HG03045 (cell line): ENCODE data around the gene TMEM151A.
"Not testable (repeated sequence)": the region's sequence is repeated elsewhere in the genome, so short reads cannot be mapped to it uniquely, and the experiment has no call there.

ENCODE experiments used
- ATAC-seq: cut with Tn5 transposase; IDR thresholded peaks from one replicate; pipeline ENCODE4 v1.9.1; 2021; ENCODE audit warnings: mild to moderate bottlenecking, moderate library complexity; ENCODE audit not compliant: unreplicated experiment

The TMEM151A gene

DNA sequence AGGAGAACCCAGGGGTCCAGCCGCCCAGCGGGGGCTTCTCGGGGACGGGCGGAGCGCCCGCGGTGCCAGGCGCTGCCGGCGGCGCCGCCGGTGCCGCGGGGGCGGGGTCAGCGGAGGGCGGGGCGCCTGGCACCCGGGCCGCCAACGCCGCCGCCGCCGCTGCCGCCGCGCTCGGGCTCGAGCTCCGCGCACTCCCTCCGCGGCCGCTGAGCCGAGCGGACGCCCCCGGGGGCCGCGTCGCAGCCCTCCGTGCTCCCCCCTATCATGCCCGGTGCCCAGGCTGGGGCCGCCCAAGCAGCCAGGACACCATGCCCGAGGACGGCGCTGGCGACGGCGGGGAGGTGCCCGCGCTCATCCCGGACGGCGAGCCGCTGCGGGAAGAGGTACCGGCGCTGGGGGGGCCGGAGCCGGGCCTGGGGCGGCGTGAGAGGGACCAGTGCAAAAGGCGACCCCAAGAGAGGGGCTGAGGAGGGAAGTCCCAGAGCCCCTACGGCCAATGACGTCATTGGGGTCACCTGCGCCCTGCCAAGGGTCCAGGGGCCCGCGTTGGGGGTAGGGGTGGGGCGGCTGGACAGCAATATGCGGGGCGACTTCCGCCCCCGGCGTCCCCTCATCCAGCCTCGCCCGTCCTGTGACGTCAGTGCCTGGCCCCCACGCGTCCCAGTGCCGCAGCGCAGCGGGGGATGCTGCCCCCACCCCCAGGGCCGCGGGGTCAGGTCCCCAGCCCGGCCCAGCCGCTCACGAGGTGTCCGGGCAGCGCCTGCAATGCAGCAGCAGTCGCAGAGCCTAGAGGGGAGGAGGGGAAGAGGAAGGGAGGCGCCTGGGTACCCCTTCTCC lies at the start of gene TMEM151A:
Gene TMEM151A, plus strand, starts transcription at position 189 of the 837 bp plus-strand sequence. Its CDS starts 120 bp downstream, at position 309.
- no peak for ATAC-seq

DNA sequence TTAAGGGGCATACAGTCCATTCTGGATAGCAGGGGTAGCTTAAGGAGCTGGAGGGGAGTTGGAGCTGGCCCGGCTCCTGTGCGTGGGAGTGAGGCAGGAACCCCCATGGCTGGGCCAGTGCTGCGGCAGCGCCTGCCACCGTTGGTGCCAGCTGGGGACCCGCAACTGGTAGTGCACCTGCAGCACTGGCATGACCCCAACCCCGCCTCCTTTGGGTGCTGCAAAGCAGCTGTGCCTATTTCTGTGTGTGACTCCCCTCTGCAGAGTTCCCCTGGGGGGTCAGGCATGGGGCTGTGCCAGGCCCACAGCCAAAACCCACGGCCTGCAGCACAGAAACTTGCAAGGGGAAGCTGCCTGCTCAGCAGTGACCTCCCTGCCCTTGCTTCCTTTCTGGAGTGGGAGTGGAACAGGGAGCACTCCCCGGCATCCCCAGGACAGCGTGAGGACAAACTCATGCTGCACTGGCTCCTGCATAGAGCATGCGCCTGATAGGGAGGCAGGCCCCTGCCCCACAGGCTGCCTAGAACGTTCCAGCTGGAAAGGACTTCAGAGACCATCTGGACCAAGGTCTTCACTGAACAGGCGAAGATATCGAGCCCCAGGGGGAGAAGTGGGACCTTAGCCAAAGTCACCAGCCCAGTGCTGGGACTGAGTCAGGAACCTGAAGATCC lies 49.5 kb upstream of the TMEM151A start:
- no peak for ATAC-seq

DNA sequence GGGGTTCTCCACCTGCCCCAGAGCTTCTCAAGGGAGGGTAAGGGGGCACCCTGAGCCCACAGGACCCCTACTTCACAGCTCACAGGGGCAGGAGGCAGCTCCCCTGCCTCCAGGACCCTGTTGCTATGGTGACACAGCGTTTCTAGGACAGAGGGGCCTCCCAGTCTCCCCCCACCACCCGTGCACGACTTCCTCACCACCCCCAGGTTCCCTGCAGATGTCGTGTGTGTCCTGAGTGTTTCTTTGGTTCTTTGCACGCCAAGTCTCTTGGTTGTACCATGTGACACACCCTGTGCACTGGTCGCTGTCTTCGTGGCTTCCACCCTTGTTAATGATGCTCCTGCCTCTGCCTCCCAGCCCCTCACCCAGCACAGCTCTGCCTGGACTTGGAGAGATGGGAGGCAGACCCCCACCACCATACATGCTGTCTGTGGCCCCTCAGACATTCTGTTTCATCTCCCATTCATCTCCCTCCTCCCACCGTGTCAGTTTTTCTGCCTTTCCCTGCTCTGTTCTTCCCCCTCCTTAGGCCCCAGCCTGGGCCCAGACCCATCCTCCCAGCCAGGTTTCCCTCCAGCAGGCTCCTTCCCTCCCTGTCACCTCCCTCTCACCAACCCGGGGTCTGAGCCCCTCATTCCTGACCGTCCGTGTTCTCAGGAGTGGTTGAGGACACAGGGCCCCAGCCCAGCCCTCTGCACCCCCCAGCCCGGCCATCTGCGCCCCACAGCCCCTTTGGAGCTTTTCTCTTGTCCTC lies 47.7 kb upstream of the TMEM151A start:
- no peak for ATAC-seq

DNA sequence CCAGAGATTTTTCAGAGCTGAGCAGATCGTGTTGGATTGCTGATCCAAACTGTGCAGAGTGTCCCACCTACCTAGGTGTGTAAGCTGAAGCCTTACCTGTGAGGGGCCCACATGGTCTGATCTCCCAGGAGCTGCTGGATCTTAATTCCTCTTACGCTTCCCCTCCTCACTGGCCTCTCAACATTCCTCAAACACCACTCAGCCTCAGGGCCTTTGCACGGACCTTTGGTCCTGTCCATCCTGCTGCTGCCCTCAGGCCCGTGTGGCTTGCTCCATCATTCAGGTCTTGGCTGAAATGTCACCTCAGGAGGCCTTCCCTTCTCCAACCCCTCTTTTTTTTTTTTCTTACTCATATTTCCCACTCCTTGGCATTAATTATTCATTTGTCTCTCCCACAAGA lies 44.4 kb upstream of the TMEM151A start:
- ATAC-seq, result no peak

DNA sequence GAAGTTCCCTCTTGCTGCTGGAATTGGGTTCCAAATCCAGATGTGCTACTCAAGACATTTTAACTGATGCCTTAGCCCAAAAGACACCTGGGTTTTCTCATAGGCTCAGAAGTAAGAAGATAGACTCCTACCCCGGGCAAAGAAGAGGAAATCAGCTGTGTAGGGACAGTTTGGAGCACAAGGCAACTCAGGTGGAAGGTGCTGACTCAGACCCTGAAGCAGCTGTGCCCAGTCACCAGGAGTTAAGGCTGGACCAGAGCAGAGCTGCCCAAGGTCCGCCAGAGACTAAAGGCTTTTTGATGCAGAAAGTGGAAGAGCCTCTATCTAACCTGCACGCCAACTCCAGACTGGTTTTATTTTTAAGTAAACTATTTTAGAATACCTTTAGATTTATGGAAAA lies 43.9 kb upstream of the TMEM151A start:
- no peak for ATAC-seq

DNA sequence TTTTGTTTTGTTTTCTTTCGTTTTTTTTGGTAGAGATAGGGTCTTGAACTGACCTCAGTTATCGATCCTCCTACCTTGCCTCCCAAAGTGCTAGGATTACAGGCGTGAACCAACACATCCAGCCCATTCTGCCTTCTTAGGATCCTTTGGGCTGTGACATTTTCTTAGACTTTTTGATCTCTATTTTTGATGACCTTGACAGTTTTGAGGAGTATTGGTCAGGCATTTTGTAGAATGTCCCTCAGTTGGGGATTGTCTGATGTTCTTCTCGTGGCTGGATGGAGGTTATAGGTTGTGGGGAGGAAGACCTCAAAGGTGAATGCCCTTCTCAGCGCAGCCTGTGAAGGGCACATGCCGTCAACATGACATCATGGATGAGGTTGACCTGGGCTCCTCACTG lies 42.8 kb upstream of the TMEM151A start:
- ATAC-seq, result no peak

DNA sequence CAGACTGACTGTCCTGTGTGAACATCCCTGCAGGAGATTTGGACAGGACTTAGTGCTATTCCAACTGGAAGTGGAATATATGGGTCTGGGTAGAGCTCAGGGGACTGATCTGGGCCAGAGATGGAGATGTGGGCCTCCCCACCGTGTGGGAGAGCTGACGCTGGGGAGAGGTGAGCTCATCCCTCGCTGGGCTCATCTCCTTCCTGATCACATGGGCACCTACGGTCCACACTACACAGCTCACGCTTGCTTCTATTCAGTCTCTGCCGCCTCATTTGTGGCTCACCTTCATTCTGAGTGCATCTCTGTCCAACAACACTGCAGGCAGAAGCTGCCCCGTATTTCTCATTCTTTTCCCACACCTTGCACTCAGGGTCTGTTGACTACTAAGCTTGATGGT lies 39.9 kb upstream of the TMEM151A start:
- ATAC-seq, result no peak

DNA sequence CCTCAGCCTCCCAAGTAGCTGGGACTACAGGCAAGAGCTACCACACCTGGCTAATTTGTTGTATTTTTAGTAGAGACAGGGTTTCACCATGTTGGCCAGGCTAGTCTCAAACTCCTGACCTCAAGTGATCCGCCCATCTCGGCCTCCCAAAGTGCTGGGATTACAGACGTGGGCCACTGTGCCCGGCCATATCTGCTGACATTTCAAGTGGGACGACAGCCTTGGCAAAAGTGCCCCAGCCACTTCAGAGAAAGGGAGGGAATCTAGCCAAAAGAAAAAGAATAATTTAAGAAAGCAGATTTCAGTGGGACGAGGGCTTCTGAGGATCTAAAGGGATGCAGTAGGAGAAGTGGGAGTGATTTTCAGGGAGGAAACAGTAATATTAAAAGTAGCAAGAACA lies 38.6 kb upstream of the TMEM151A start:
- not testable (repeated sequence) for ATAC-seq

DNA sequence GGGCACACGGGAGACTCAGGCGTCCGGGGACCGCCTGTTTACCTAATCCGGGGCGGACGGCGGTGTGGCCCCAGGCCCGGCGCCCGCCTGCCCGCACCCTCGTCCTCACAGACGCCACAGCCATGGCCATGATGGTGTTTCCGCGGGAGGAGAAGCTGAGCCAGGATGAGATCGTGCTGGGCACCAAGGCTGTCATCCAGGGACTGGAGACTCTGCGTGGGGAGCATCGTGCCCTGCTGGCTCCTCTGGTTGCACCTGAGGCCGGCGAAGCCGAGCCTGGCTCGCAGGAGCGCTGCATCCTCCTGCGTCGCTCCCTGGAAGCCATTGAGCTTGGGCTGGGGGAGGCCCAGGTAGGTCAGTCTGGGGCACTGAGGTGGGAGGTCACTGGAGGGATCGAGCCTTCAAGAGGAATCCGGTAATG lies 33.2 kb upstream of the TMEM151A start:
- ATAC-seq, result no peak

DNA sequence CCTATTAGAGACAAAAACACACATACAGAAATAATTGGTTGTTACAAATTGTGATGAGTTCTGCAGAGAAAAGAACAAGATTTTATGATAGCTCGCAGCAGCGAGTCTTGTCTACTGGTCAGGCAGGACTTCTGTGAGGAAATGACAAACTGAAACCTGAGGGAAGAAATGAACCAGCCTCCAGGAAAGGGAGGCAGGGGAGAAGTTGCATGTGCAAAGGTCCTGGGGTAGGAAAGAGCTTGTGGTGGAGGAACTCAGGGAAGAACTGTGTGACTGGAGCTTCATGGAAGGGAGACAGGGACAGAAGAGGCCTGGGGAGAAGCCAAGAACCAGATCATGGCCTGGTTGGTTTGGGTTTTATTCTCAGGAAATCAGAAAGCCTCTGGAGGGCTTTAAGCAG lies 32.5 kb upstream of the TMEM151A start:
- no peak for ATAC-seq

DNA sequence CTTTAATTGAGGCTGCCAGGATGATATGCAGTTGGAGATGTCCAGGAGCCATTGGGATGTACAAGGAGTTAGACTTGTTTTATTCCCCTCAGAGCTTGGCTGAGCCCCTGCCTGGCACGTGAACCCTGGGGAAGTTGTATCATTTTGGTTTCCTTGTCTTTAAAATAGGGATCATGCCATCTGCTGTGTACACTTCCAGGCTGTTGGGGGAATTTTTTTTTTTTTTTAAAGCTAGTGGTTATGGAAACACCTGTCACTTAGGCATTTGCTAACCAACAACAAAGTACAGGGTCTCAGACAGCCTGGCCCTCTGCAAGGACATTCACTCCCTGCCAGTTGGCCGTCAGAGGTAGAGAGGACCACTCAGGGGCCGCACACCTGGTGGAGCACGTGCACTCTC lies 31.7 kb upstream of the TMEM151A start:
- ATAC-seq, result no peak

DNA sequence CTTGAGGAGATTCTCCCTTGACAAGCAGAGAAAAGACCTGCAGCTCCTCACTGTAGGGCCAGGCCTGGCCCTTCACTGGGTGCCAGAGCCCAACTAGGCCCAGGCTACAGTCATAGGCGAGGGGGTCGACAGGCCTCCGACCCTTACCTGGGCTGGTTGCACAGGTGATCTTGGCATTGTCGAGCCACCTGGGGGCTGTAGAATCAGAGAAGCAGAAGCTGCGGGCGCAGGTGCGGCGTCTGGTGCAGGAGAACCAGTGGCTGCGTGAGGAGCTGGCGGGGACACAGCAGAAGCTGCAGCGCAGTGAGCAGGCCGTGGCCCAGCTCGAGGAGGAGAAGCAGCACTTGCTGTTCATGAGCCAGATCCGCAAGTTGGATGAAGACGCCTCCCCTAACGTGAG lies 30.1 kb upstream of the TMEM151A start:
- no peak for ATAC-seq

DNA sequence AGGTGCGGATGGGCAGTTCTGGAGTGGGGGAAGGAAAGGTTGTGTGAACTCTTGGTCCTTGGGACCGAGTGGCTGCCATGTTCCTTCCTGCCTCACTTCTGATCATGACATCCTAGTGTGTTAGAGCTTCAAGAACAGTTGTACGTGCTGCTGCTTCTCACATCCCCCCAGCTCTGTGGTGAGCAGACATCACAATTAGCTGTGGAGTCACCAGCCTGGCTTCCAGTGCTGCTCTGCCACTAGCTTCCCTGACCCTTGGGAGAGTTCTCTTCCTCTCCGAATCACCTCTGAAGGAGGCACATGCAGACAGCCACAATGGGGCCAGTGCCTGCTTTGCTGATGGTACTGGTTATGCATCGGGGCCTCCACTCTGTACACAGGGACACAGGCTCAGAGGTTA lies 29.5 kb upstream of the TMEM151A start:
- no peak for ATAC-seq

DNA sequence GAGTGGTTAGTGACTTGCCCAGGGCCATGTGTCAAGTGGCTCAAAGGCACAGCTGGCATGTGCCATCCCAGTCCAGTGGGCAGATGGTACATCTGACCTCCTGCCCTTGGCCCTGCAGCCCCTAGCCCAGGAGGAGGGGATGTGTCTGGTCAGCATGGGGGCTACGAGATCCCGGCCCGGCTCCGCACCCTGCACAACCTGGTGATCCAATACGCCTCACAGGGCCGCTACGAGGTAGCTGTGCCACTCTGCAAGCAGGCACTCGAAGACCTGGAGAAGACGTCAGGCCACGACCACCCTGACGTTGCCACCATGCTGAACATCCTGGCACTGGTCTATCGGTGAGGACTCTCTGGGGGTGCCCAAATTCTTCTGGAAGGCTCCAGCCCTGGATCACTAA lies 29.0 kb upstream of the TMEM151A start:
- no peak for ATAC-seq

DNA sequence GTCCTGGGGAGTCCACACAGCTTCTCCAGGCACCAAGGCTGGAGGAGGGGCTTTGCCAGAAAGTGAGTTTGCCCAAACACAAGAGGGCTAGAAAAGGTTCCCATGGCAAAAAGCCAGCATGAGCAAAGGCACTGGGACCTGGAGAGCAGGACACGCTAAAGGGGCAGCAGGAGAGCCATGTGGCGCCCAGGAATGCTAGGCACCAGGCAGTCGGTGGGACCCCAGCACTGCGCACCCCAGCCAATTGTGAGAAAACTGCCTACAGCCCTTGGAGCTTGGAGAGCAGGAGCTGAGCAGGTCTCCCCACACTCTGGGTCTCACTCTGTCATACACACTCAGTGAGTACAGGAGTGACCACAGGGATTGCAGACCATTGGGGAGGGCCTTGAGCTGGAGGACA lies 28.5 kb upstream of the TMEM151A start:
- no peak for ATAC-seq

DNA sequence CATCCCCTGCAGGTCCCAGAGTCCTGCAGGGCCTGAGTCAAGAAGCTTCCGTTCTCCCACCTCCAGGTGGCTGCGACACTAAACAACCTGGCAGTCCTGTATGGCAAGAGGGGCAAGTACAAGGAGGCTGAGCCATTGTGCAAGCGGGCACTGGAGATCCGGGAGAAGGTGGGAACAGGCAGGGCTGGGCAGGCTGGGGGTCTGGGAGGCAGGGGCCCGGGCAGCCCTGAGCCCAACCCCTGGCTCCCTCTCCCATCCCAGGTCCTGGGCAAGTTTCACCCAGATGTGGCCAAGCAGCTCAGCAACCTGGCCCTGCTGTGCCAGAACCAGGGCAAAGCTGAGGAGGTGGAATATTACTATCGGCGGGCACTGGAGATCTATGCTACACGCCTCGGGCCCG lies 27.9 kb upstream of the TMEM151A start:
- no peak for ATAC-seq

DNA sequence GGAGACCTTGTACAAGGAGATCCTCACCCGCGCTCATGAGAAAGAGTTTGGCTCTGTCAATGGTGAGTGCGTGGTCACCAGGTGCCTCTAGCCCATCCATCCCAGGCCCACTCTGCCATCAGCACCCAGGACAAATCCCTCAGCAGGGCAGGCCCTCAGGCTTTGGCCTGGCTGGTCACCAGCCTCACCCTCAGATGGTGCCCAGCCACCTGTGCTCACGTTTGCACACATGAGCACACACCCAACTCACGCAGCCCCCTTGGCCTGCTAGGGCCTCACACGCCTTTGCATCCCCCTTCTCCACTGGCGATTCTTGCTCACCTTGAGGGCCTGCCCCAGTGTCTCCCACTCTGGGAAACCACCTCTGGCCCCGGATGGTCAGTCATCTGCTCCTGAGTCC lies 27.3 kb upstream of the TMEM151A start:
- ATAC-seq, result no peak

DNA sequence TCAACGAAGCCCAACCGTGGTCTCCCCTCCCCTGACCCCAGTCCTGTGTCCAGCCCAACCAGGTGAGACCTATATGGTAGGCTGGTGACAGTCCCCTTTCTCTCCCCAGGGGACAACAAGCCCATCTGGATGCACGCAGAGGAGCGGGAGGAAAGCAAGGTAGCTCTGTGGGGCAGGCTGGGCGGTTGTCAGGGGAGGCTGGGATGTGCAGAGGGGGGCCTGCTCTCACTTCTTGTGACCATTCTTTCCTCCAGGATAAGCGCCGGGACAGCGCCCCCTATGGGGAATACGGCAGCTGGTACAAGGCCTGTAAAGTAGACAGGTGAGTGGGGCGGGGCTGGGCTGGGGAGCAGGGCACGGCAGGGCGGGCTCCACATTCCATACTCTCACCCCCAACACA lies 26.8 kb upstream of the TMEM151A start:
- no peak for ATAC-seq

DNA sequence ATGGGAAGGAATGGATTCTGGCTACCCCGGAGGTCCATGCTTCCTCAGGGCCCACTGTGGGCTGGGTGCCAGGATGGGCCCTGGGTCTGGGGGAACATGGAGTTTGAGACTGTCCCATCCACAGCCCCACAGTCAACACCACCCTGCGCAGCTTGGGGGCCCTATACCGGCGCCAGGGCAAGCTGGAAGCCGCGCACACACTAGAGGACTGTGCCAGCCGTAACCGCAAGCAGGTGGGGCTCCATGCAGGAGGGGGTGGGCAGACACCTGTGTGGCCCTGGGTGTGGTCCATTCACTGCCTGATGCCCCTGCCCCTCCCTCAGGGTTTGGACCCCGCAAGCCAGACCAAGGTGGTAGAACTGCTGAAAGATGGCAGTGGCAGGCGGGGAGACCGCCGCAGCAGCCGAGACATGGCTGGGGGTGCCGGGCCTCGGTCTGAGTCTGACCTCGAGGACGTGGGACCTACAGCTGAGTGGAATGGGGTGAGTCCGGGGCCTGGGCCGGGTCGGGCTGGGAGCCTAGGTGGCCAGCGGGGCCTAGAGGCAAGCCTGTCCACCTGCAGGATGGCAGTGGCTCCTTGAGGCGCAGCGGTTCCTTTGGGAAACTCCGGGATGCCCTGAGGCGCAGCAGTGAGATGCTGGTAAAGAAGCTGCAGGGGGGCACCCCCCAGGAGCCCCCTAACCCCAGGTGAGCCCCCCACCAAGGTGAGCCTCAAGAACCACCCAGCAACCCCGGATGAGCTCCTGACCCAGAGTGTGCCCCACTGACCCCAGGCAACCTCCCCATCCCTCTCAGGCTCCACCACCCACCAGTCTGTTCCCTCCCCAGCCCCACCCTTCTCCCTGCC lies 25.9 kb upstream of the TMEM151A start:
- ATAC-seq, result no peak

DNA sequence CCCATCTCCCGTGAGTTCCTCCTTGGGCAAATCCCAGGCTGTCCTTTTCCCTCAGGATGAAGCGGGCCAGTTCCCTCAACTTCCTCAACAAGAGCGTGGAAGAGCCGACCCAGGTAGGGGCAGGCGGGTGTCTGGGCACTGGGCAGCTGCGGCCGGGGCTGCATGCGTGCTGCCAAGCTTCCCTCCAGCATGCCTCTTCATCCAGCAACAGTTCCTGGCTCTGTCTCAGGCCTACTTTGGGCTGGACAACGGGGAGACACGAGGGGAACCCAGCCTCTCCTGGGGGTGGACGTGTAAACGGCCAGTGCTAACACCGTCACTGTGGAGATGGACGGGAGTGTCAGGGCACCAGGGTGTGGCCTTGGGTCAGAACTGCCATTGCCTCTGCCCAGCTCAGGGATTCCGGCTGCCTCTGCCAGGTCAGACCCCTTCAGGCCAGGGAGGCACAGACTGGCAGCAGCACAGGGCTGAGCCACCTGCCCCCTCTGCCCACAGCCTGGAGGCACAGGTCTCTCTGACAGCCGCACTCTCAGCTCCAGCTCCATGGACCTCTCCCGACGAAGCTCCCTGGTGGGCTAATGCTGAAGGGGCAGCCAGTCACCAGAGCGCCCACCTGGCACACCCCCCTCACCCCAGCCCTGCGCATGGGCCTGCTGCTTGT lies 25.2 kb upstream of the TMEM151A start:
- no peak for ATAC-seq
